Astrocyte (in vitro differentiated cells and primary cell): Measurements from ENCODE around the gene SCGN. TPM values are rescaled to one million over a fixed set of nuclear protein-coding genes. Genes with fewer than 3 reads are reported as not detected.
A peak's percentile ranks its signal among the peaks of the same experiment; 100 is the strongest.

Experiments
- DNase-seq: peaks from one replicate; pipeline ENCODE4 v3.0.0-alpha.2; 2010; ENCODE audit warnings: low read depth
- FAIRE-seq: peaks from 2 replicates; lab custom pipeline; 2011; peaks lifted over from hg19 to GRCh38; lab: Jason Lieb, UNC
- H2AFZ ChIP-seq: 2 replicates; pipeline ENCODE4 v1.6.0; 2012; ENCODE audit warnings: low read depth, low read length, inconsistent platforms
- H3K27ac ChIP-seq: 2 replicates; pipeline ENCODE4 v1.5.1; 2011; ENCODE audit warnings: low read depth, low read length, inconsistent platforms
- H3K27me3 ChIP-seq: 2 replicates; pipeline ENCODE4 v1.6.0; 2011; ENCODE audit warnings: low read length, inconsistent platforms; ENCODE audit not compliant: insufficient read depth
- H3K36me3 ChIP-seq: 2 replicates; pipeline ENCODE4 v1.5.1; 2011; ENCODE audit warnings: low read length, inconsistent platforms; ENCODE audit not compliant: insufficient read depth
- H3K4me1 ChIP-seq: 2 replicates; pipeline ENCODE4 v1.5.1; 2011; ENCODE audit warnings: low read length, inconsistent platforms; ENCODE audit not compliant: insufficient read depth
- H3K4me2 ChIP-seq: 2 replicates; pipeline ENCODE4 v1.6.0; 2012; ENCODE audit warnings: low read length, inconsistent platforms
- H3K4me3 ChIP-seq: 2 replicates; pipeline ENCODE4 v1.5.1; 2011; ENCODE audit warnings: low read depth, mild to moderate bottlenecking, low read length, inconsistent platforms; ENCODE audit not compliant: insufficient read depth
- H3K79me2 ChIP-seq: 2 replicates; pipeline ENCODE4 v1.6.0; 2012; ENCODE audit warnings: mild to moderate bottlenecking, low read length, inconsistent platforms; ENCODE audit not compliant: insufficient read depth
- H3K9ac ChIP-seq: 2 replicates; pipeline ENCODE4 v1.6.0; 2012; ENCODE audit warnings: mild to moderate bottlenecking, low read length, inconsistent platforms
- H3K9me3 ChIP-seq: 2 replicates; pipeline ENCODE4 v1.5.1; 2012; ENCODE audit warnings: low read depth, mild to moderate bottlenecking, low read length, inconsistent platforms; ENCODE audit not compliant: insufficient read depth
- H4K20me1 ChIP-seq: 2 replicates; pipeline ENCODE4 v1.6.0; 2012; ENCODE audit warnings: low read length, inconsistent platforms; ENCODE audit not compliant: insufficient read depth
- H3K27ac Mint-ChIP-seq: one replicate; pipeline ENCODE4 v1.8.0; 2021; ENCODE audit warnings: mild to moderate bottlenecking, mixed read lengths; ENCODE audit not compliant: unreplicated experiment
- H3K27me3 Mint-ChIP-seq: one replicate; pipeline ENCODE4 v1.8.0; 2021; ENCODE audit warnings: low read depth, mixed read lengths; ENCODE audit not compliant: unreplicated experiment
- H3K36me3 Mint-ChIP-seq: one replicate; pipeline ENCODE4 v1.8.0; 2021; ENCODE audit warnings: low read depth, mixed read lengths; ENCODE audit not compliant: unreplicated experiment
- H3K4me1 Mint-ChIP-seq: one replicate; pipeline ENCODE4 v1.8.0; 2021; ENCODE audit warnings: low read depth, mixed read lengths; ENCODE audit not compliant: unreplicated experiment
- H3K4me3 Mint-ChIP-seq: one replicate; pipeline ENCODE4 v1.8.0; 2021; ENCODE audit warnings: mild to moderate bottlenecking, moderate library complexity, mixed read lengths; ENCODE audit not compliant: unreplicated experiment
- H3K9me3 Mint-ChIP-seq: one replicate; pipeline ENCODE4 v1.8.0; 2021; ENCODE audit warnings: mild to moderate bottlenecking, mixed read lengths; ENCODE audit not compliant: unreplicated experiment
- CTCF ChIP-seq: IDR thresholded peaks from 2 replicates; pipeline ENCODE4 v1.5.1; 2011; ENCODE audit warnings: low read depth, mild to moderate bottlenecking, inconsistent platforms, low read length, moderate library complexity; ENCODE audit not compliant: insufficient read depth
- EZH2 ChIP-seq: IDR thresholded peaks from 2 replicates; pipeline ENCODE4 v1.6.1; 2012; ENCODE audit warnings: mild to moderate bottlenecking, low read length, inconsistent platforms; ENCODE audit not compliant: insufficient read depth
- total RNA-seq: library from RNA; stranded (reverse); gene quantifications from 2 replicates; pipeline ENCODE4 v1.2.1, GENCODE V29; 2021

SCGN gene
- total RNA-seq, 1 donor from 2014 or later = not detected

- Histone ChIP-seq H3K9me3 (no peaks in the 10 kb centered on the region), H4K20me1 (no peaks in the 10 kb centered on the region), H3K79me2 (no peaks in the 10 kb centered on the region), H3K4me3 (no peak overlapping the region), H2AFZ (no peak overlapping the region), H3K4me2 (no peak overlapping the region), H3K36me3 (no peaks in the 10 kb centered on the region), H3K27me3 (no peaks in the 10 kb centered on the region), H3K9ac (no peak overlapping the region), H3K27ac (no peak overlapping the region), H3K4me1 (no peaks in the 10 kb centered on the region)
- H3K4me1 Mint-ChIP-seq = peaks cover 10% of the 10 kb centered on the region
- no peaks in the 10 kb centered on the region for H3K9me3 Mint-ChIP-seq
- no peak for DNase-seq
- H3K4me3 Mint-ChIP-seq = no peak overlapping the region
- no peak for FAIRE-seq
- H3K36me3 Mint-ChIP-seq = no peaks in the 10 kb centered on the region
- H3K27ac Mint-ChIP-seq = no peak overlapping the region
- no peak for TF ChIP-seq CTCF
- TF ChIP-seq EZH2 = no peak
- peaks cover 33% of the 10 kb centered on the region for H3K27me3 Mint-ChIP-seq
Observed at GRCh38 chr6:25655723-25656122, 3.7 kb downstream of the SCGN start.

GRCh38 chr6:25659633-25660368 lies 7.8 kb downstream of the SCGN start:
- Histone ChIP-seq H3K79me2 (no peaks in the 10 kb centered on the region), H2AFZ (no peak overlapping the region), H3K27me3 (no peaks in the 10 kb centered on the region), H3K4me3 (no peak overlapping the region), H3K36me3 (no peaks in the 10 kb centered on the region), H3K4me2 (no peak overlapping the region), H3K4me1 (no peaks in the 10 kb centered on the region), H3K9me3 (no peaks in the 10 kb centered on the region), H3K9ac (no peak overlapping the region), H4K20me1 (no peaks in the 10 kb centered on the region), H3K27ac (no peak overlapping the region)
- no peak overlapping the region for H3K4me3 Mint-ChIP-seq
- peaks cover 10% of the 10 kb centered on the region for H3K4me1 Mint-ChIP-seq
- no peak overlapping the region for H3K27ac Mint-ChIP-seq
- FAIRE-seq (no peak), DNase-seq (no peak)
- no peaks in the 10 kb centered on the region for H3K9me3 Mint-ChIP-seq
- no peak for TF ChIP-seq CTCF
- no peak for TF ChIP-seq EZH2
- H3K27me3 Mint-ChIP-seq = peaks cover 13% of the 10 kb centered on the region
- H3K36me3 Mint-ChIP-seq = no peaks in the 10 kb centered on the region

- TF ChIP-seq CTCF = no peak
- TF ChIP-seq EZH2 = no peak
- no peak overlapping the region for H3K4me2 ChIP-seq
- H3K27me3 ChIP-seq = no peaks in the 10 kb centered on the region
- no peak overlapping the region for H3K9ac ChIP-seq
- peak; percentile 23 for DNase-seq
- no peak overlapping the region for H3K27ac Mint-ChIP-seq
- H3K9me3 ChIP-seq = no peaks in the 10 kb centered on the region
- H2AFZ ChIP-seq = no peak overlapping the region
- H3K4me1 ChIP-seq = no peaks in the 10 kb centered on the region
- no peak overlapping the region for H3K4me3 ChIP-seq
- H4K20me1 ChIP-seq = no peaks in the 10 kb centered on the region
- peaks cover 10% of the 10 kb centered on the region for H3K4me1 Mint-ChIP-seq
- FAIRE-seq = no peak
- no peaks in the 10 kb centered on the region for H3K9me3 Mint-ChIP-seq
- H3K79me2 ChIP-seq = no peaks in the 10 kb centered on the region
- H3K4me3 Mint-ChIP-seq = no peak overlapping the region
- no peaks in the 10 kb centered on the region for H3K36me3 Mint-ChIP-seq
- no peaks in the 10 kb centered on the region for H3K36me3 ChIP-seq
- no peak overlapping the region for H3K27ac ChIP-seq
- peaks cover 7% of the 10 kb centered on the region for H3K27me3 Mint-ChIP-seq
Observed at GRCh38 chr6:25660512-25660911, 8.5 kb downstream of the SCGN start.
